ENCODE results near the gene LRP5. TPM values are rescaled to one million over a fixed set of nuclear protein-coding genes. Genes with fewer than 3 reads are reported as not detected.

LRP5 gene
- total RNA-seq, 3 donors from 2014 or later: 7.7 to 8.5 (median 7.9) TPM

DNA sequence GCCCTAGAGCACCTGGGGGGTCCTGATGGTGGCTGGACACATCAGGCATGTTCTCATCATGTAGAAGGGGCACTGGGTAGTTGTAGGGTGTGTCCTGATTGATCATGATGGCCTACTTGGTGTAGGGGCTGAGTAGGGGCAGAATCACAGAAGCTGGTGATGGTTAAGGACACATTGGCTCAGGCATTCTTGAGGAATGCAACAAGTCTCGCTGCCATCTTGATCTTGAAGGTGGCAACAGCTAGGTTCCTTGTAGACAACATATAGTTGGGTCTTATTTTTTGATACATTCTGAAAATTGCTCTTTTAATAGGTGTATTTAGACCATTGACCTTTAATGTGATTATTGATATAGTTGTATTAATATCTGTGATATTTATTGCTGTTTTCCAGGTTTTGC is 176.2 kb downstream of the LRP5 start:
- H3K27me3 Mint-ChIP-seq (ENCODE audit: low read depth): no peaks in the 10 kb centered on the region
- DNase-seq (no peak), ATAC-seq (no peak)
- peaks cover 7% of the 10 kb centered on the region for H3K36me3 Mint-ChIP-seq (ENCODE audit: insufficient read depth)
- peaks cover 78% of the 10 kb centered on the region for H3K4me1 Mint-ChIP-seq (ENCODE audit: low read depth)
- H3K9me3 Mint-ChIP-seq: no peaks in the 10 kb centered on the region
- no peak overlapping the region for H3K4me3 Mint-ChIP-seq

DNA sequence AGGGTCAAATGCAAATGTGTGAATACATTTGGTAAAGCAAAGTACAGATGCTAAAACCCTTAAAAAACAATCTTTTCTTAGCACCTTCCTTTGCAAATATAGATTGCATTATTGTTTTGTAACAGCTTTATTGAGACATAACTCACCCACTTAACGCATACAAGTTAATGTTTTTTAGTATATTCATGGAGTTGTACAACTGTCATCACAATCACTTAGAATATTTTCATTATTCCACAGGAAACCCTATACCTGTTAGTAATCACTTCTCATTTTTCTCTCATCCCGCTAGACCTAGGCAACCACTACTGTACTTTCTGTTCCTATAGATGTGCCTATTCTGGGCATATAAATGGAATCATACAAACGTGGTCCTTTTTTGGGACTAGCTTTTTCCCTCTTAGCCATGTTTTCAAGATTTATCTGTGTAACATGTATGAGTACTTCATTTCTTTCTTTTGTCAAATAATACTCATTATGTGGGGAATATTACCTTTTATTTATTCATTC is 182.9 kb downstream of the LRP5 start:
- Mint-ChIP-seq H3K4me3 (no peak overlapping the region), H3K9me3 (no peaks in the 10 kb centered on the region), H3K27me3 (ENCODE audit: low read depth) (no peaks in the 10 kb centered on the region), H3K4me1 (ENCODE audit: low read depth) (peaks cover 76% of the 10 kb centered on the region), H3K36me3 (ENCODE audit: insufficient read depth) (peaks cover 5% of the 10 kb centered on the region)
- DNase-seq (no peak), ATAC-seq (no peak)

GRCh38 chr11:68495872-68496271 is 183.5 kb downstream of the LRP5 start:
- H3K4me1 Mint-ChIP-seq (ENCODE audit: low read depth): peaks cover 75% of the 10 kb centered on the region
- DNase-seq (no peak), ATAC-seq (no peak)
- H3K36me3 Mint-ChIP-seq (ENCODE audit: insufficient read depth): no peaks in the 10 kb centered on the region
- H3K9me3 Mint-ChIP-seq: no peaks in the 10 kb centered on the region
- H3K27me3 Mint-ChIP-seq (ENCODE audit: low read depth): no peaks in the 10 kb centered on the region
- no peak overlapping the region for H3K4me3 Mint-ChIP-seq

DNA sequence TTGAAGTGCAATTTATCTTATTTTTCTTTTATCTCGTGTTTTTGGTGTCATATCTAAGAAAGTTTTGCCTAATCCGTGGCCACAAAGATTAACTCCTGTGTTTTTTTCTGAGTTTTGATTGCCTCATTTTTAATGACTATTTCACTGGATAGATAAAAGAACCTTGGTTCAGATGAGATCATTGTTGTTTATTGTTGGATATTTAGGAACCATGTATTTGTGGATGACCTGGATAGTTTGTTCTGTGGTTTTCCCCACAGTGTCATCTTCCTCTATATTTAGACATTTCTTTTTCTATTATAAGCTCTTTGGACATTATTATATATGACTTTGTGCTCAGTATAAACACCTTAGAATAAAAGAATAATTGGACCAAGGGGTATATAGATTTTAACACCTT is 185.4 kb downstream of the LRP5 start:
- Mint-ChIP-seq H3K27me3 (ENCODE audit: low read depth) (no peaks in the 10 kb centered on the region), H3K9me3 (no peaks in the 10 kb centered on the region), H3K4me1 (ENCODE audit: low read depth) (peaks cover 75% of the 10 kb centered on the region), H3K4me3 (no peak overlapping the region), H3K36me3 (ENCODE audit: insufficient read depth) (peaks cover 2% of the 10 kb centered on the region)
- DNase-seq (no peak), ATAC-seq (no peak)

DNA sequence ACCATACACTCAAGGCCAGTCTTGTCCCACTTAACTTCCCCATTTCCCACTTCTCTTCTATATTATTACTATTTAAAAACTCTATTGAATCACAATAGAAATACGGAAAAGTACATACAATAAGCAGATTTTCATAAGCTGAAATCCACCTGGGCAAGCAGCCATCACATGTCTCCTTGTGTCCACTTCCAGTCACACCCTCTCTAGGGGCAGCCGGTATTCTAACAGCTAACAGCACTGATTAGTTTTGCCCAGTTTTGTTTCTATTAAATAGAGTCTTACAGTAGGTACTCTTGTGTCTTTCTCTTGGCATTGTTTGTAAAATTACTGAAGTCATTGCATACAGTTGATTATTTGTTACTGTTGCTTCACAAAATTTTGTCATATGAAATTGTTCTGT is 185.9 kb downstream of the LRP5 start:
- no peak overlapping the region for H3K4me3 Mint-ChIP-seq
- no peaks in the 10 kb centered on the region for H3K27me3 Mint-ChIP-seq (ENCODE audit: low read depth)
- H3K9me3 Mint-ChIP-seq: no peaks in the 10 kb centered on the region
- ATAC-seq: no peak
- peaks cover 77% of the 10 kb centered on the region for H3K4me1 Mint-ChIP-seq (ENCODE audit: low read depth)
- DNase-seq: no peak
- peaks cover 2% of the 10 kb centered on the region for H3K36me3 Mint-ChIP-seq (ENCODE audit: insufficient read depth)

Other genes starting within 250 kb of the LRP5 start
- gene CHKA, start 191.2 kb upstream of the LRP5 start, total RNA-seq: 10 to 100 TPM; 15.1 to 20.2 (median 18.9) TPM
- 10 to 100 TPM; 23.5 to 30.0 (median 25.7) TPM for gene KMT5B, start 99.3 kb upstream of the LRP5 start, total RNA-seq
- gene C11orf24, start 40.6 kb upstream of the LRP5 start, total RNA-seq: 10 to 100 TPM; 46.8 to 49.2 (median 47.3) TPM
- gene PPP6R3, start 148.2 kb downstream of the LRP5 start, total RNA-seq: 100 to 1,000 TPM; 126 to 129 (median 128) TPM